HS-27A (cell line): ENCODE results near the gene EXOC6B.

ENCODE experiments used
- DNase-seq: peaks from one replicate; pipeline ENCODE4 v3.0.0-alpha.2; 2012; ENCODE audit warnings: low read depth, missing footprints

Gene EXOC6B

DNA sequence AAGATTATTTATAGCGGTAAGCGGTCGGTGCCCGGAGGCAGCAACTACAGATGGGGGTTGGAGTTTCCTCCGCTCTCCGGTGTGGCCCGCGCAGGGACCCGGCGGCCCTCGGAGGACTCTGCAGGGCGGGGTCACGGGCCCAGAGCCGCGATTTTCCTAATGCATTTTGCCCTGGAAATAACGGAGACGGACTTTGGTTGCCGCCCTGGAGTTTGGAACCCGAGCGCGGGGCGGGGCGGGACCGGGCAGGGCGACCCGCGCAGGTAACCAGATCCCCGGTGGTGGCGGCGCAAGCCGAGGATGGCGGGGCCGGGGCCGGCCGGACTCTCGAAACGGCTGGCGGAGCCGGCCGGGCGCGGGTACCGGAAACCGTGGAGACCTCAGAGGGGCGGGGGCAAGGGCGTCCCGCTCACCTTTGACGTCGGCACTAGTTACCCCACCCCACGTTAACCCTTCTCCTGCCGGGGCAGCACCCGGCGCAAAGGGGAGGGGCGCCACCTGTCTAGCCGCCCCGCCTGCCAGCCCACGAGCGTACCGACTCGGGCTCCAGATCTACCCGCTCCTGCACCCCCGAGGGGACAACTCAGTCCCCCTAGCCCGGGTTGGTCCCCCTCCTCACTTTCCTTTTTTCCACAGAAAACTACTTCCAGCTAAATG, 681.1 kb downstream of the EXOC6B start:
- no peak for DNase-seq

GRCh38 chr2:72144274-72144631, 681.6 kb downstream of the EXOC6B start:
- no peak for DNase-seq

- DNase-seq = no peak
Observed at GRCh38 chr2:72143441-72144273, 682.2 kb downstream of the EXOC6B start.

- DNase-seq = no peak
Observed at GRCh38 chr2:72142570-72143440, 683.0 kb downstream of the EXOC6B start.

DNA sequence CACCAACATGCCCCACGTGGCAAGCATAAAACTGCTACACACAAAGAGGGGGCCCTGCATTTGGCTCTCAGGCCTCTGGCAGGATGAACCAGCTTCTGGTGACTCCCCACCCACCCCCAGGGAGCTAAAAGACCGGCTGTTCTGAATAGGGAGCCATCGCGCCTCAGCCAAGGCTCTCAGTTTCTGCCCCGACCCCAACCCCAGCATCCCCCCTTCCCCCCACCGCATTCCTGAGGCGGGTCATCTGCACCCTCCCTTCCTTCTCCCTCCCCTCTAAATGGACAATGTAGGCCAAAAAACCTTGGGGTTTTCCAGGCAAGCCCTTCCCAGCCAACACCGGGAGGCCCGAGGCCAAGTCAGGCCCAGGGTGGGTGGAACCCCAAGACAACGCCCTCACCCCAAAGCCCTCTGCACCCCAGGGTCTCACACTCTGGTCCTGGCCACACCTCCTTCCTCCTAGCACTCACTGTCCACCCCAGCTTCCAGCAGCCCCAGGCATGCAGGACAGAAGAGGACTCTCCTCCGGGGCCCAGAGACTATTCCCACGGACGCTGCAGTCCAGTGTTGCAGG, 683.9 kb downstream of the EXOC6B start:
- DNase-seq = no peak

DNA sequence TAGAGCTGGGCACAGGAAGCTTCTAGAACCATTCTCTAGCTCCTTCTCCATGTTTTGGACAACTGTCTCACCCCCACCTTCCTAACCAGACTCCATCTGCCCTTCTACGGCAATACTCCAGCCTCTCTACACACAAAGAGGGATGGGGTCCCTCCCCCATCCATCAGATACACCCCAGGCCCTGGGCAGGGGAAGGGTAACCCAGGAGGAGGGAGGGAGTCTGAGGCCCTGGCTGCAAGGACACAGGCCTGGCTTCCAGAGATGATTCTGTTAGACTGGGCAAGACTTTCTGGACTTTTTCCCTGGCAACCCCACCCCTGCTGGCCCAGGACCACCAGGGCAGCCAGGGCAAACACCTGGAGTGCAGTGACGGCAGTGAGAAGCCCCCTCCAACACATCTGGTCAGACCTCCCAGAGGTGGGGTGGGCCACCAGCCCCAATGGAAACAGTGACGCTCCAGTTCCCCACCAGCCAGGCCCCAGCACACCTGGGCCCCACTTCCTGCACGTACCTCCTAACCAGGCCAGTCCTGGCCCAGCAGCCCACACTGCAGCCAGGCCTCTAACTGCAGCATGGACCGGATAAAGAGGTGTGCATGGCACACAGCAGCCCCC, 684.7 kb downstream of the EXOC6B start:
- no peak for DNase-seq

DNA sequence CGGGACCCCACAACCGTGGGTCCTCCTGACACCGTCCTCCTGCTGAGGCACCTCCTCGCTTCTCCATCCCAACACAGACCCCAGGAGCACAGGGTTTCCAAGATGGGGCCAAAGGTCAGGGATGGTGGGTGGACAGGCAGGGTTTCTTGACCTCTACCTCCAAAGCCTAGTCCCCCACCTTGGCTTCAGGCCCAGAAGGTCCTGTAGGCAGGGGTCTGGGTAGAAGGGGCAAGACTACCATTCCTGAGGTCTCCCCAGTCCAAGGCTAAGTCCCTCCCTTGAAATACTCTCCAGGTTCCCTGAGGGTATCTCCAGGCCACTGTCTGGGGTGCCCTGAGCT, 685.2 kb downstream of the EXOC6B start:
- DNase-seq = no peak

GRCh38 chr2:72139874-72140620, 685.8 kb downstream of the EXOC6B start:
- DNase-seq = no peak

GRCh38 chr2:72139471-72139873, 686.4 kb downstream of the EXOC6B start:
- no peak for DNase-seq

DNA sequence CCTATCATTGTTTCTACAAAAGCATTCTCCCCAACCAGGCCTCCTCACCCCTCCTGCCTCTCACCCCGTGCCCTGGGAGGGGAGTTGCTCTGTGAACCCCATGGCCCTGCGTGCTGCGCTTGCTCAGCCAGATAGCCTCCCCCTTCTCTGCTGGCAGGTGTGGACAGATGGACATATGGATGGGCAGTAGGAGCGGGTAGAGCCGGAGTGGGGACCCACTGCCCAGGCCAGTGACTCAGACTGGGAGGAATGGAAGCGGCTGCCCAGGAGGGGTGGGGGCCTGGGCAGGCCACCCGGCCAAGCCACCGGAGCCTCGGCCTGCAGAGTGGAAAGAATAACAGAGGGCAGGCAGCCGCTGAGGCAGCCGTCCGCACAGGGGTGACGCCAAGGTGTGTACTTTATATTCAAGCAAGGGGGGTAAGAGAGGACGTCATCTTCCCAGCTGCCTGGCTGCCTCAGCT, 686.9 kb downstream of the EXOC6B start:
- no peak for DNase-seq

- DNase-seq = no peak
Observed at GRCh38 chr2:72138011-72138881, 687.6 kb downstream of the EXOC6B start.

GRCh38 chr2:72137498-72138010, 688.3 kb downstream of the EXOC6B start:
- no peak for DNase-seq

DNA sequence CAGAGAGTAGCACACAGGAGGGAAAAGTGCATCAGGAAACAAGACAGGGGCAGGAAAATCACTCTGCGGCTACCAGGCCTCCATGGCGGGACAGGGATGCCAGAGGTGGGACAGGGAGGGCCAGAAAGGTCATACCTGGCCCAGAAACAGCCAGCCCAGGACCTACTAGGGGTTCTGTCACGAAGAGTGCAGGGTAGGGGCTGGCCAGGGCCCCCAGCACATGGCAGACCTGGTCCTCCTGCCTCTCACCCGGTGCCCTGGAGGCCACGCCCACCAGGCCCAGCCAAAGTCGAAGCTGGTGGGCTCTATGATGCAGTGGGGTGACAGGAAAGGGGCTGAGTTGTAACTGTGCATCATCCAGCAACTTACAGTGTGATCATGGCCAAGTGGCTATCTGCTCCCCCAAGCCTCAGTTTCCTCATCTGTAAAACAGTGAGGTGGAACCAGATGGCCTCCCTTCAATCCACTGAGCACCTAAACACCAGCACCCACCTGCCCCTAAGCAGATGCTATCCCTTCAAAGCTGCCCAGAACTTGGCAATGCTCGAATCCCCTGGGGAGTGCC, 688.8 kb downstream of the EXOC6B start:
- no peak for DNase-seq

DNA sequence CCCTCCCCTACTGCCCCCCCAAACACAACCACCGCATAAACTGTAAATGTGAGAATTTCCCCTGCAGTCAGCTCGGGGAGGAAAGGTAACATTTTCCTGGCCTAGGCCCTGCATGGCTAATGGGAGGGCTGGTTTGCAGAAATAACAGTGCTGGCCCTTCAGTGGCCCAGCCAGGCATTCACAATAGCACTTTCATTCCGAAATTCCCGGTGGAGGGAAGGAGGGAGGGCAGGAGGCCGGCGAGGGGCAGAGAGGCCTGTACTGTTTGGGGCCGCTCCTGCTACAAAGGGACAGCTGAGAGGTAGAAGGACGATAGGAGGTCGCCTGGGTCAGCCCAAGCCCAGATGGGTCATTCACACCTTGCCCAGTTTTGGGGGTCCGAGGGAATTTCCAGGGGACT, 689.5 kb downstream of the EXOC6B start:
- DNase-seq = no peak

DNA sequence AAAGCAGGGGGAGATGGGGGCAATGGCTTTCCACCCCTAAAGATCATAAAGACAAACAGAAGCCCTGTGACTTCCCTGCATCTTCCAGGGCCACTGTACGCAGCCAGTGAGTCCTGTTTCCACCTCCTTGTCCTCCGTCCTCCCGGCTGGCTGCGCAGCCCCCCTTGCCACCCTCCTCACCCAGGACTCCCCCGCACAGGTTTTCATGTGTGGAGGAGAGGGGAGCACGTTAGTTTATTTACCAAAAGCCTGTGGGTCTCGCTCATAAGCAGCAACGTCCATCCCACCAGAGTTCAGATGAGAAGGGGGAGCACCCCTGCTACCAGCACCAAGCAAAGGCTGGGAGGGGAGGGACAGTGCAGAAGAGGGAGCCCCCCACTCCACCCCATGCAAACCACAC, 689.9 kb downstream of the EXOC6B start:
- DNase-seq = no peak

DNA sequence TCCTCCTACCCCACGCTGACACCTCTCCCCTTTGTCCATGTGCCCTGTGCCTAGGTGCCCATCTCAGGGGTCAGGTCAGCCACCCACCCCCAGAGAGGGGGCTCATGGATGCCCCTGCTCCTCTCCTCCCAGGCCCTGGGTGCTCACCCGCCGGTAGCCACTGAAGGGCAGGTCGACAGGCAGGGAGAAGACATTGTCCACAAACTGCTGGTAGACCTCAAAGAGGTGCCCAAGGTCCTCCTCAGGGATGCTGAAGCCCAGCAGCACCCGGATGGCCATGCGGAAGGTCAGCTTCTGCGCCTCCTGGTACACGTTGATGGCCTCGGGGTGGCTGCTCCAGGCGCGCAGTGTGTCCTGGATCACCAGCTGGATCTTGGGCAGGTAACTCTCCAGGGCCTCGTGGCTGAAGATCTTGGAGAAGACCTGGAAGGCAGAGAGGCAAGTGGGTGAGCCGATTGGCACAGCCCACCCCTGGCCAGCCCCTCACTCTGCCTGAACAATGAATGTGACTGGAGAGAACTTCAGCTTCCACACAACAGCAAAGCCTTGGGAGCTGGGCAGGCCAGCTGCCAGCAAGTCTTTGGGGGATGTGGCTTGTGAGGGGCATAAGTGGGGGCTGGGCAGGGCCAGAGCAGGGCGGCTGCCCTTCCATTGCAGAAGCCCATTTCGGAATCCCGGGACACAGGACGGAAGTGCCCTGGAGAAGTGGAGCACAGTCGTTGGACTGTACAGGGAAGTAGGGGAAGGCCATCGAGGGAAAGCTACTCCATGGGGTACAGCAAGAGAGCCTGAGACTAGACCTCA, 690.6 kb downstream of the EXOC6B start:
- DNase-seq = no peak

DNA sequence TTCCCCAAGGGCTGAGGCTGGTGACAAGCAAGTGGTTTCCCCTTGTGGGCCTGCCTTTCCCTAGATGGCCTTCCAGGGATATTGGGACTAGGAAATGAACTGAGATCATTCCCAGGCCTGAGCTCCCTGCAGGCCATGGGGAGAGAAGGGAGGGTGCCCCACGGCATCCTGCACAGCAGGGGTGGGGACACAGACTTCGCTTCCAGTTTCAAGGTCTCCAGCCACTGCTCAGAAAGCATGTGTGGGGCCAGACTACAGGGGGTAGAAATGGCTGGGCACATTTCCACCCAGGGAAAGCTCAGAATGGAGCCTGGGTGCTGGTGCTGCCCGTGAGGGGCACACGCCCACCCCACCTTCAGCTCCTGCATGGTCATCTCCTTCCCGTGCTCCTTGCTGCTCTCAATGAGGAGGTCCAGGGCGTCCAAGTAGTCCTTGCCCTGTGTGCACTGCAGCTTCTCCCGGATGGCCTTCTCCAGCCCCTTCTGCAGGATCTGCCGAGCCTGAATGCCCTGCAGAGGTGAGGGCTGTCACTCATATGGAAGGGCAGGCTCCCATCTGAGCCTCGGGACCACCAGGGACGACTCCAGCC, 691.3 kb downstream of the EXOC6B start:
- DNase-seq = no peak

- DNase-seq = no peak
Observed at GRCh38 chr2:72133721-72134407, 692.0 kb downstream of the EXOC6B start.
